Keratinocyte (primary cell): ENCODE data around the gene EDC4. TPM values are rescaled to one million over a fixed set of nuclear protein-coding genes. Genes with fewer than 3 reads are reported as not detected.

Experiments used
- DNase-seq: peaks from one replicate; pipeline ENCODE4 v3.0.0-alpha.2; 2011; ENCODE audit warnings: low read depth, missing footprints, low spot score
- FAIRE-seq: peaks from 2 replicates; lab custom pipeline; 2011; peaks lifted over from hg19 to GRCh38; lab: Jason Lieb, UNC
- H2AFZ ChIP-seq: 2 replicates; pipeline ENCODE4 v1.6.0; 2012; ENCODE audit warnings: low read length, control low read depth, inconsistent platforms; ENCODE audit not compliant: control insufficient read depth
- H3K27ac ChIP-seq: 2 replicates; pipeline ENCODE4 v1.5.1; 2011; ENCODE audit warnings: low read length; ENCODE audit not compliant: control insufficient read depth, insufficient read depth
- H3K27me3 ChIP-seq: 3 replicates; pipeline ENCODE4 v1.6.0; 2011; ENCODE audit warnings: low read length; ENCODE audit not compliant: control insufficient read depth, insufficient read depth; ENCODE audit errors: extremely low read depth
- H3K36me3 ChIP-seq, 2 experiments: 2 replicates in 1 of 2; 3 replicates in 1 of 2; pipeline ENCODE4 v1.5.1; 2011; ENCODE audit warnings: low read length in 2 of 2, mild to moderate bottlenecking in 1 of 2; ENCODE audit not compliant: control insufficient read depth in 2 of 2, insufficient read depth in 2 of 2; ENCODE audit errors: extremely low read depth in 1 of 2
- H3K4me1 ChIP-seq: 3 replicates; pipeline ENCODE4 v1.5.1; 2011; ENCODE audit warnings: low read length; ENCODE audit not compliant: control insufficient read depth, insufficient read depth; ENCODE audit errors: extremely low read depth
- H3K4me2 ChIP-seq: 3 replicates; pipeline ENCODE4 v1.6.0; 2011; ENCODE audit warnings: low read depth, low read length; ENCODE audit not compliant: control insufficient read depth, insufficient read depth; ENCODE audit errors: extremely low read depth
- H3K4me3 ChIP-seq, 3 experiments: fragments of 200-600 bp in 1 of 3; sonication (generic) in 1 of 3; 2 replicates in 2 of 3; 3 replicates in 1 of 3; pipeline ENCODE4 v1.5.1; 2011 to 2016; ENCODE audit warnings: low read length in 3 of 3, mild to moderate bottlenecking in 3 of 3, control low read depth in 2 of 3, inconsistent platforms in 1 of 3, low read depth in 1 of 3, mixed read lengths in 1 of 3, mixed run types in 1 of 3, moderate library complexity in 1 of 3; ENCODE audit not compliant: control insufficient read depth in 2 of 3, insufficient read depth in 2 of 3; ENCODE audit errors: extremely low read depth in 1 of 3
- H3K79me2 ChIP-seq: 2 replicates; pipeline ENCODE4 v1.6.0; 2012; ENCODE audit warnings: low read length; ENCODE audit not compliant: control insufficient read depth, insufficient read depth
- H3K9ac ChIP-seq: 3 replicates; pipeline ENCODE4 v1.6.0; 2011; ENCODE audit warnings: low read length; ENCODE audit not compliant: control insufficient read depth, insufficient read depth; ENCODE audit errors: extremely low read depth
- H3K9me1 ChIP-seq: 3 replicates; pipeline ENCODE4 v1.6.0; 2011; ENCODE audit warnings: low read length; ENCODE audit not compliant: control insufficient read depth, insufficient read depth; ENCODE audit errors: extremely low read depth
- H3K9me3 ChIP-seq: 2 replicates; pipeline ENCODE4 v1.5.1; 2012; ENCODE audit warnings: low read depth, low read length; ENCODE audit not compliant: control insufficient read depth
- H4K20me1 ChIP-seq: 3 replicates; pipeline ENCODE4 v1.6.0; 2011; ENCODE audit warnings: low read length; ENCODE audit not compliant: control insufficient read depth, insufficient read depth; ENCODE audit errors: extremely low read depth
- CTCF ChIP-seq, 3 experiments: IDR thresholded peaks in 1 of 3; conservative IDR thresholded peaks in 1 of 3; optimal IDR thresholded peaks in 1 of 3; 2 replicates in 2 of 3; 3 replicates in 1 of 3; pipeline versions ENCODE3 to v1.5.1; 2011; ENCODE audit warnings: low read length in 3 of 3, mild to moderate bottlenecking in 3 of 3, moderate library complexity in 2 of 3, control low read depth in 1 of 3, inconsistent platforms in 1 of 3; ENCODE audit not compliant: insufficient read depth in 2 of 3; ENCODE audit errors: extremely low read depth in 1 of 3
- EZH2 ChIP-seq: IDR thresholded peaks from one replicate; pipeline ENCODE4 v1.6.1; 2012; ENCODE audit warnings: inconsistent platforms, mild to moderate bottlenecking, low read length, moderate library complexity
- dilution Hi-C: fragments of 300-500 bp; cut with MboI; formaldehyde crosslinking; loops from one replicate; pipeline ENCODE4 v1.7.0; 2020; ENCODE audit warnings: low sequenced_read_pairs; ENCODE audit not compliant: extremely low pct_ligation_motif_present
- polyA plus RNA-seq, 5 experiments: library from polyadenylated mRNA; depleted of rRNA in 3 of 5; stranded (reverse) in 3 of 5; stranded (forward) in 1 of 5; unstranded in 1 of 5; fragments of >200 nt; gene quantifications; 1 replicate in 1 of 5; 2 replicates in 3 of 5; 3 replicates in 1 of 5; pipeline versions ENCODE4 v1.2.1 to v1.2.3, GENCODE V29; 2011 to 2012; ENCODE audit warnings: missing spikeins in 2 of 5, low read depth in 1 of 5, low replicate concordance in 1 of 5
- small RNA-seq, 3 experiments: library from RNA; depleted of rRNA; stranded (forward); fragments of <200 nt; gene quantifications; one replicate each; pipeline ENCODE3, GENCODE V24; 2012; ENCODE audit warnings: low read depth in 3 of 3, low replicate concordance in 1 of 3; ENCODE audit not compliant: insufficient read length in 3 of 3

EDC4 gene
- polyA plus RNA-seq, 1 donor (not counting 4 experiments of a cell fraction or from before 2014, with no cell fraction given): 16.7 TPM

GRCh38 chr16:67930191-67930590, 57.3 kb downstream of the EDC4 start:
- H3K4me2 ChIP-seq: no peak overlapping the region
- H2AFZ ChIP-seq: no peak overlapping the region
- dilution Hi-C loops: no loop called here
- no peak for FAIRE-seq
- TF ChIP-seq EZH2: no peak
- no peak for TF ChIP-seq CTCF (optimal IDR thresholded peaks at IDR 0.05 in 1 of 3, IDR thresholded peaks at IDR 0.05 in 1 of 3, conservative IDR thresholded peaks at IDR 0.05 in 1 of 3; ENCODE audit: extremely low read depth in 1 of 3, insufficient read depth in 2 of 3, low read length in 3 of 3)
- H3K79me2 ChIP-seq: peaks cover 2% of the 10 kb centered on the region
- no peaks in the 10 kb centered on the region for H3K9me3 ChIP-seq
- H3K4me3 ChIP-seq: no peak overlapping the region
- peaks cover 23% of the 10 kb centered on the region for H3K4me1 ChIP-seq
- no peak overlapping the region for H3K27ac ChIP-seq
- no peak for DNase-seq
- no peaks in the 10 kb centered on the region for H3K9me1 ChIP-seq
- H3K9ac ChIP-seq: no peak overlapping the region
- peaks cover 18 to 20% of the 10 kb centered on the region in 2 experiments for H3K36me3 ChIP-seq
- H4K20me1 ChIP-seq: peaks cover 3% of the 10 kb centered on the region
- no peaks in the 10 kb centered on the region for H3K27me3 ChIP-seq

DNA sequence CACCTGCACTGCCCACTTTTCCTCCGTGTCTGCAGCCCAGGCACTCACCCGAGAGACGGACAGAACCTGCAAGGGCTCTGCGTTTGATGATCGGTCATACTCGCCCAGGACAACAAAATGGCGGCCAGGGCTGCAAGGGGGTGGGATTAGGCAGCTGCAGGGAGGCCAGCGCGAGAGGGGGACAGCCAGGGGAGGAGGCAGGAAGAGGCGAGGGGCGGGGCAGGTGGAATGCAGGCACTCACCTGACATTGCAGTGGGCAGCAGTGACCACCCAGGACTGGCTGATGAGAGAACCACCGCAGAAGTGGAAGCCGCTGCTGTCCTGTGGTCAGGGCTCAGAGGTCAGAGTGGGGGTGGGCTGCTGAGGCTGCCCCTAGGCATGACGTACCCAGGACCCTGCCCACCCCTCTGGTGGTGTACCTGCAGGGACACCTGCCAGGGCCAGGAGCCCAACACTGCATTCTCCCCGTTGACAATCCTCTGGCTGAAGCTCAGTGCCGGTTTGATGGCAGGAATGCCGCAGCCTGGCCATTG, 57.9 kb downstream of the EDC4 start:
- Histone ChIP-seq H3K9me1 (no peaks in the 10 kb centered on the region), H3K4me3 (no peak overlapping the region), H3K27me3 (no peaks in the 10 kb centered on the region), H4K20me1 (peaks cover 3% of the 10 kb centered on the region), H3K4me1 (peaks cover 25% of the 10 kb centered on the region), H3K36me3 (peaks cover 18 to 20% of the 10 kb centered on the region in 2 experiments), H3K27ac (no peak overlapping the region), H3K79me2 (peaks cover 2% of the 10 kb centered on the region), H3K9ac (no peak overlapping the region), H3K4me2 (no peak overlapping the region), H3K9me3 (no peaks in the 10 kb centered on the region), H2AFZ (no peak overlapping the region)
- DNase-seq: no peak
- TF ChIP-seq CTCF (optimal IDR thresholded peaks at IDR 0.05 in 1 of 3, IDR thresholded peaks at IDR 0.05 in 1 of 3, conservative IDR thresholded peaks at IDR 0.05 in 1 of 3; ENCODE audit: extremely low read depth in 1 of 3, insufficient read depth in 2 of 3, low read length in 3 of 3) (no peak), EZH2 (no peak)
- dilution Hi-C loops: no loop called here
- FAIRE-seq: no peak

Small RNAs within 50 kb of the gene (small RNA-seq; reads per million reads assigned to genes)
- gene AC040162.2 (0 reads per million in 3 experiments), gene NRN1L (0 reads per million in 3 experiments)

Other genes starting within 250 kb of the EDC4 start
- gene CARMIL2, start 227.9 kb upstream of the EDC4 start, polyA plus RNA-seq: 0.06 to 0.12 TPM in 2 of 3 replicates, not detected in the other
- gene ACD, start 212.8 kb upstream of the EDC4 start, polyA plus RNA-seq: 12.9 to 16.7 TPM (median 13.2 TPM) in 3 replicates
- 0.05 to 0.23 TPM (median 0.20 TPM) in 3 replicates for gene PARD6A, start 212.1 kb upstream of the EDC4 start, polyA plus RNA-seq
- gene ENKD1, start 206.3 kb upstream of the EDC4 start, polyA plus RNA-seq: 4.3 to 4.6 TPM (median 4.4 TPM) in 3 replicates
- gene C16orf86, start 206.2 kb upstream of the EDC4 start, polyA plus RNA-seq: 0.10 to 0.24 TPM (median 0.17 TPM) in 3 replicates
- 13.2 to 19.3 TPM (median 13.8 TPM) in 3 replicates for gene GFOD2, start 153.7 kb upstream of the EDC4 start, polyA plus RNA-seq
- 9.3 to 9.9 TPM (median 9.5 TPM) in 3 replicates for gene RANBP10, start 66.5 kb upstream of the EDC4 start, polyA plus RNA-seq
- gene TSNAXIP1, start 66.2 kb upstream of the EDC4 start, polyA plus RNA-seq: 0.43 to 1.5 TPM (median 0.54 TPM) in 3 replicates
- gene THAP11, start 30.7 kb upstream of the EDC4 start, polyA plus RNA-seq: 9.2 to 13.1 TPM (median 11.8 TPM) in 3 replicates
- 173 to 569 TPM (median 189 TPM) in 3 replicates for gene NUTF2, start 26.1 kb upstream of the EDC4 start, polyA plus RNA-seq
- gene CENPT, start 25.4 kb upstream of the EDC4 start, polyA plus RNA-seq: 30.1 to 57.1 TPM (median 41.3 TPM) in 3 replicates
- not detected in 3 replicates for gene NRN1L, start 11.8 kb downstream of the EDC4 start, polyA plus RNA-seq
- gene PSKH1, start 20.2 kb downstream of the EDC4 start, polyA plus RNA-seq: 10.7 to 19.5 TPM (median 13.7 TPM) in 3 replicates
- 0.10 to 0.46 TPM (median 0.33 TPM) in 3 replicates for gene CTRL, start 58.8 kb downstream of the EDC4 start, polyA plus RNA-seq
- gene PSMB10, start 63.8 kb downstream of the EDC4 start, polyA plus RNA-seq: 9.3 to 19.7 TPM (median 11.1 TPM) in 3 replicates
- 6.5 to 11.6 TPM (median 10.5 TPM) in 3 replicates for gene LCAT, start 71.1 kb downstream of the EDC4 start, polyA plus RNA-seq
- gene SLC12A4, start 95.6 kb downstream of the EDC4 start, polyA plus RNA-seq: 59.3 to 72.2 TPM (median 65.4 TPM) in 3 replicates
- gene DPEP3, start 107.4 kb downstream of the EDC4 start, polyA plus RNA-seq: 0.04 TPM in 1 of 3 replicates, not detected in the others
- gene DPEP2, start 126.4 kb downstream of the EDC4 start, polyA plus RNA-seq: 0.04 to 0.12 TPM in 2 of 3 replicates, not detected in the other
- gene DPEP2NB, start 142.9 kb downstream of the EDC4 start, polyA plus RNA-seq: 0.05 TPM in 1 of 3 replicates, not detected in the others
- gene DDX28, start 150.2 kb downstream of the EDC4 start, polyA plus RNA-seq: 12.8 to 15.7 TPM (median 14.2 TPM) in 3 replicates
- gene DUS2, start 150.2 kb downstream of the EDC4 start, polyA plus RNA-seq: 17.8 to 30.7 TPM (median 22.9 TPM) in 3 replicates
- 9.5 to 11.5 TPM (median 10.9 TPM) in 3 replicates for gene NFATC3, start 212.3 kb downstream of the EDC4 start, polyA plus RNA-seq